ENCODE data around the gene HM13. TPM values are rescaled to one million over a fixed set of nuclear protein-coding genes. Genes with fewer than 3 reads are reported as not detected.
"Not testable (repeated sequence)": the region's sequence is repeated elsewhere in the genome, so short reads cannot be mapped to it uniquely, and the experiment has no call there.

Gene HM13
- total RNA-seq, 1 experiment from 2014 or later, result 103 TPM

DNA sequence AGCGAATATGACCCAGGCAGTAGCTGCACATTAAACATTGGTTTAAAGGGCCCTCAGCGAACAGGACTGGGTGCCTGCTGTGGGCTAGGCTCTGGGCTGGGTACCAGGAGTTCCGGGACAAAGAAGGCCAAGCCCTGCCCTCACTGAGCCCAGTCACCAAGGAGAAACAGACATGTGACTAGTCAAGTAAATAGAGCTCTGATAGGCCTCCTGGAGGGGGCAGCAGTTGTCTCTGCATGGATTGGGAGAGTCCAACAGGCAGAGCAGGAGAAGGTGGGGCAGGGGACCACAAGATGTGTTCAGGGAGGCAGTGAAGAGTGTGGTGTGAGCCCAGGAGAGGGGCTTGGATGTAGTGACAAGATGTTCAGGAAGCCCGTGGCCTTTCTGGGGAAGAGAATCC lies 3.1 kb downstream of the HM13 start:
- H3K36me3 Mint-ChIP-seq, result peaks cover 3% of the 10 kb centered on the region
- peak; percentile 54 for DNase-seq (ENCODE audit: low spot score)
- POLR2A ChIA-PET, result no interaction called here
- no peaks in the 10 kb centered on the region for H3K9me3 Mint-ChIP-seq
- no peaks in the 10 kb centered on the region for H3K4me1 Mint-ChIP-seq
- no peak overlapping the region for H3K4me3 Mint-ChIP-seq
- ATAC-seq, result peak; percentile 82
- TF ChIP-seq, protein P1, sequence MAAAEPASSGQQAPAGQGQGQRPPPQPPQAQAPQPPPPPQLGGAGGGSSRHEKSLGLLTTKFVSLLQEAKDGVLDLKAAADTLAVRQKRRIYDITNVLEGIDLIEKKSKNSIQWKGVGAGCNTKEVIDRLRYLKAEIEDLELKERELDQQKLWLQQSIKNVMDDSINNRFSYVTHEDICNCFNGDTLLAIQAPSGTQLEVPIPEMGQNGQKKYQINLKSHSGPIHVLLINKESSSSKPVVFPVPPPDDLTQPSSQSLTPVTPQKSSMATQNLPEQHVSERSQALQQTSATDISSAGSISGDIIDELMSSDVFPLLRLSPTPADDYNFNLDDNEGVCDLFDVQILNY (CRISPR knock-in tag; IDR thresholded peaks at IDR 0.05), result no peak
- TF ChIP-seq ZNF232 (CRISPR knock-in tag; IDR thresholded peaks at IDR 0.05), result no peak
- TF ChIP-seq, protein P2, sequence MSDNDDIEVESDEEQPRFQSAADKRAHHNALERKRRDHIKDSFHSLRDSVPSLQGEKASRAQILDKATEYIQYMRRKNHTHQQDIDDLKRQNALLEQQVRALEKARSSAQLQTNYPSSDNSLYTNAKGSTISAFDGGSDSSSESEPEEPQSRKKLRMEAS (CRISPR knock-in tag; IDR thresholded peaks at IDR 0.05), result peak; percentile 32; the same call in 1 of the 2 replicates
- no peak for TF ChIP-seq ETV6 (CRISPR knock-in tag; IDR thresholded peaks at IDR 0.05)
- no peak for TF ChIP-seq ZNF317 (CRISPR knock-in tag; IDR thresholded peaks at IDR 0.05; ENCODE audit: borderline replicate concordance, low read depth)
- TF ChIP-seq, protein P3, sequence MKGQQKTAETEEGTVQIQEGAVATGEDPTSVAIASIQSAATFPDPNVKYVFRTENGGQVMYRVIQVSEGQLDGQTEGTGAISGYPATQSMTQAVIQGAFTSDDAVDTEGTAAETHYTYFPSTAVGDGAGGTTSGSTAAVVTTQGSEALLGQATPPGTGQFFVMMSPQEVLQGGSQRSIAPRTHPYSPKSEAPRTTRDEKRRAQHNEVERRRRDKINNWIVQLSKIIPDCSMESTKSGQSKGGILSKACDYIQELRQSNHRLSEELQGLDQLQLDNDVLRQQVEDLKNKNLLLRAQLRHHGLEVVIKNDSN (CRISPR knock-in tag; IDR thresholded peaks at IDR 0.05), result peak; percentile 68
- TF ChIP-seq, protein P4, sequence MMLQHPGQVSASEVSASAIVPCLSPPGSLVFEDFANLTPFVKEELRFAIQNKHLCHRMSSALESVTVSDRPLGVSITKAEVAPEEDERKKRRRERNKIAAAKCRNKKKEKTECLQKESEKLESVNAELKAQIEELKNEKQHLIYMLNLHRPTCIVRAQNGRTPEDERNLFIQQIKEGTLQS (CRISPR knock-in tag; conservative IDR thresholded peaks at IDR 0.05), result no peak
- TF ChIP-seq, protein P5, sequence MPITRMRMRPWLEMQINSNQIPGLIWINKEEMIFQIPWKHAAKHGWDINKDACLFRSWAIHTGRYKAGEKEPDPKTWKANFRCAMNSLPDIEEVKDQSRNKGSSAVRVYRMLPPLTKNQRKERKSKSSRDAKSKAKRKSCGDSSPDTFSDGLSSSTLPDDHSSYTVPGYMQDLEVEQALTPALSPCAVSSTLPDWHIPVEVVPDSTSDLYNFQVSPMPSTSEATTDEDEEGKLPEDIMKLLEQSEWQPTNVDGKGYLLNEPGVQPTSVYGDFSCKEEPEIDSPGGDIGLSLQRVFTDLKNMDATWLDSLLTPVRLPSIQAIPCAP (CRISPR knock-in tag; IDR thresholded peaks at IDR 0.05), result no peak
- no peak for TF ChIP-seq RELA (CRISPR knock-in tag; IDR thresholded peaks at IDR 0.05; ENCODE audit: borderline replicate concordance)
- TF ChIP-seq, protein P6, sequence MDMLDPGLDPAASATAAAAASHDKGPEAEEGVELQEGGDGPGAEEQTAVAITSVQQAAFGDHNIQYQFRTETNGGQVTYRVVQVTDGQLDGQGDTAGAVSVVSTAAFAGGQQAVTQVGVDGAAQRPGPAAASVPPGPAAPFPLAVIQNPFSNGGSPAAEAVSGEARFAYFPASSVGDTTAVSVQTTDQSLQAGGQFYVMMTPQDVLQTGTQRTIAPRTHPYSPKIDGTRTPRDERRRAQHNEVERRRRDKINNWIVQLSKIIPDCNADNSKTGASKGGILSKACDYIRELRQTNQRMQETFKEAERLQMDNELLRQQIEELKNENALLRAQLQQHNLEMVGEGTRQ (CRISPR knock-in tag; IDR thresholded peaks at IDR 0.05), result peak; percentile 50; the same call in 1 of the 2 replicates
- no peak for TF ChIP-seq SOX15 (CRISPR knock-in tag; IDR thresholded peaks at IDR 0.05)
- TF ChIP-seq, protein P7, sequence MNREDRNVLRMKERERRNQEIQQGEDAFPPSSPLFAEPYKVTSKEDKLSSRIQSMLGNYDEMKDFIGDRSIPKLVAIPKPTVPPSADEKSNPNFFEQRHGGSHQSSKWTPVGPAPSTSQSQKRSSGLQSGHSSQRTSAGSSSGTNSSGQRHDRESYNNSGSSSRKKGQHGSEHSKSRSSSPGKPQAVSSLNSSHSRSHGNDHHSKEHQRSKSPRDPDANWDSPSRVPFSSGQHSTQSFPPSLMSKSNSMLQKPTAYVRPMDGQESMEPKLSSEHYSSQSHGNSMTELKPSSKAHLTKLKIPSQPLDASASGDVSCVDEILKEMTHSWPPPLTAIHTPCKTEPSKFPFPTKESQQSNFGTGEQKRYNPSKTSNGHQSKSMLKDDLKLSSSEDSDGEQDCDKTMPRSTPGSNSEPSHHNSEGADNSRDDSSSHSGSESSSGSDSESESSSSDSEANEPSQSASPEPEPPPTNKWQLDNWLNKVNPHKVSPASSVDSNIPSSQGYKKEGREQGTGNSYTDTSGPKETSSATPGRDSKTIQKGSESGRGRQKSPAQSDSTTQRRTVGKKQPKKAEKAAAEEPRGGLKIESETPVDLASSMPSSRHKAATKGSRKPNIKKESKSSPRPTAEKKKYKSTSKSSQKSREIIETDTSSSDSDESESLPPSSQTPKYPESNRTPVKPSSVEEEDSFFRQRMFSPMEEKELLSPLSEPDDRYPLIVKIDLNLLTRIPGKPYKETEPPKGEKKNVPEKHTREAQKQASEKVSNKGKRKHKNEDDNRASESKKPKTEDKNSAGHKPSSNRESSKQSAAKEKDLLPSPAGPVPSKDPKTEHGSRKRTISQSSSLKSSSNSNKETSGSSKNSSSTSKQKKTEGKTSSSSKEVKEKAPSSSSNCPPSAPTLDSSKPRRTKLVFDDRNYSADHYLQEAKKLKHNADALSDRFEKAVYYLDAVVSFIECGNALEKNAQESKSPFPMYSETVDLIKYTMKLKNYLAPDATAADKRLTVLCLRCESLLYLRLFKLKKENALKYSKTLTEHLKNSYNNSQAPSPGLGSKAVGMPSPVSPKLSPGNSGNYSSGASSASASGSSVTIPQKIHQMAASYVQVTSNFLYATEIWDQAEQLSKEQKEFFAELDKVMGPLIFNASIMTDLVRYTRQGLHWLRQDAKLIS (CRISPR knock-in tag; IDR thresholded peaks at IDR 0.05; ENCODE audit: borderline replicate concordance), result no peak
- TF ChIP-seq, protein P8, sequence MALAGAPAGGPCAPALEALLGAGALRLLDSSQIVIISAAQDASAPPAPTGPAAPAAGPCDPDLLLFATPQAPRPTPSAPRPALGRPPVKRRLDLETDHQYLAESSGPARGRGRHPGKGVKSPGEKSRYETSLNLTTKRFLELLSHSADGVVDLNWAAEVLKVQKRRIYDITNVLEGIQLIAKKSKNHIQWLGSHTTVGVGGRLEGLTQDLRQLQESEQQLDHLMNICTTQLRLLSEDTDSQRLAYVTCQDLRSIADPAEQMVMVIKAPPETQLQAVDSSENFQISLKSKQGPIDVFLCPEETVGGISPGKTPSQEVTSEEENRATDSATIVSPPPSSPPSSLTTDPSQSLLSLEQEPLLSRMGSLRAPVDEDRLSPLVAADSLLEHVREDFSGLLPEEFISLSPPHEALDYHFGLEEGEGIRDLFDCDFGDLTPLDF (CRISPR knock-in tag; IDR thresholded peaks at IDR 0.05), result no peak
- TF ChIP-seq, protein P9, sequence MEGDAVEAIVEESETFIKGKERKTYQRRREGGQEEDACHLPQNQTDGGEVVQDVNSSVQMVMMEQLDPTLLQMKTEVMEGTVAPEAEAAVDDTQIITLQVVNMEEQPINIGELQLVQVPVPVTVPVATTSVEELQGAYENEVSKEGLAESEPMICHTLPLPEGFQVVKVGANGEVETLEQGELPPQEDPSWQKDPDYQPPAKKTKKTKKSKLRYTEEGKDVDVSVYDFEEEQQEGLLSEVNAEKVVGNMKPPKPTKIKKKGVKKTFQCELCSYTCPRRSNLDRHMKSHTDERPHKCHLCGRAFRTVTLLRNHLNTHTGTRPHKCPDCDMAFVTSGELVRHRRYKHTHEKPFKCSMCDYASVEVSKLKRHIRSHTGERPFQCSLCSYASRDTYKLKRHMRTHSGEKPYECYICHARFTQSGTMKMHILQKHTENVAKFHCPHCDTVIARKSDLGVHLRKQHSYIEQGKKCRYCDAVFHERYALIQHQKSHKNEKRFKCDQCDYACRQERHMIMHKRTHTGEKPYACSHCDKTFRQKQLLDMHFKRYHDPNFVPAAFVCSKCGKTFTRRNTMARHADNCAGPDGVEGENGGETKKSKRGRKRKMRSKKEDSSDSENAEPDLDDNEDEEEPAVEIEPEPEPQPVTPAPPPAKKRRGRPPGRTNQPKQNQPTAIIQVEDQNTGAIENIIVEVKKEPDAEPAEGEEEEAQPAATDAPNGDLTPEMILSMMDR (IDR thresholded peaks at IDR 0.05), result no peak
- TF ChIP-seq, protein P10, sequence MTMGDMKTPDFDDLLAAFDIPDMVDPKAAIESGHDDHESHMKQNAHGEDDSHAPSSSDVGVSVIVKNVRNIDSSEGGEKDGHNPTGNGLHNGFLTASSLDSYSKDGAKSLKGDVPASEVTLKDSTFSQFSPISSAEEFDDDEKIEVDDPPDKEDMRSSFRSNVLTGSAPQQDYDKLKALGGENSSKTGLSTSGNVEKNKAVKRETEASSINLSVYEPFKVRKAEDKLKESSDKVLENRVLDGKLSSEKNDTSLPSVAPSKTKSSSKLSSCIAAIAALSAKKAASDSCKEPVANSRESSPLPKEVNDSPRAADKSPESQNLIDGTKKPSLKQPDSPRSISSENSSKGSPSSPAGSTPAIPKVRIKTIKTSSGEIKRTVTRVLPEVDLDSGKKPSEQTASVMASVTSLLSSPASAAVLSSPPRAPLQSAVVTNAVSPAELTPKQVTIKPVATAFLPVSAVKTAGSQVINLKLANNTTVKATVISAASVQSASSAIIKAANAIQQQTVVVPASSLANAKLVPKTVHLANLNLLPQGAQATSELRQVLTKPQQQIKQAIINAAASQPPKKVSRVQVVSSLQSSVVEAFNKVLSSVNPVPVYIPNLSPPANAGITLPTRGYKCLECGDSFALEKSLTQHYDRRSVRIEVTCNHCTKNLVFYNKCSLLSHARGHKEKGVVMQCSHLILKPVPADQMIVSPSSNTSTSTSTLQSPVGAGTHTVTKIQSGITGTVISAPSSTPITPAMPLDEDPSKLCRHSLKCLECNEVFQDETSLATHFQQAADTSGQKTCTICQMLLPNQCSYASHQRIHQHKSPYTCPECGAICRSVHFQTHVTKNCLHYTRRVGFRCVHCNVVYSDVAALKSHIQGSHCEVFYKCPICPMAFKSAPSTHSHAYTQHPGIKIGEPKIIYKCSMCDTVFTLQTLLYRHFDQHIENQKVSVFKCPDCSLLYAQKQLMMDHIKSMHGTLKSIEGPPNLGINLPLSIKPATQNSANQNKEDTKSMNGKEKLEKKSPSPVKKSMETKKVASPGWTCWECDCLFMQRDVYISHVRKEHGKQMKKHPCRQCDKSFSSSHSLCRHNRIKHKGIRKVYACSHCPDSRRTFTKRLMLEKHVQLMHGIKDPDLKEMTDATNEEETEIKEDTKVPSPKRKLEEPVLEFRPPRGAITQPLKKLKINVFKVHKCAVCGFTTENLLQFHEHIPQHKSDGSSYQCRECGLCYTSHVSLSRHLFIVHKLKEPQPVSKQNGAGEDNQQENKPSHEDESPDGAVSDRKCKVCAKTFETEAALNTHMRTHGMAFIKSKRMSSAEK (CRISPR knock-in tag; IDR thresholded peaks at IDR 0.05; ENCODE audit: borderline replicate concordance), result no peak
- TF ChIP-seq ATF1 (CRISPR knock-in tag; IDR thresholded peaks at IDR 0.05), result no peak
- no peaks in the 10 kb centered on the region for H3K27me3 Mint-ChIP-seq (ENCODE audit: low read depth)
- CTCF ChIA-PET, result interaction anchor here (0.6 to 1.6 kb wide), 9 partner anchors 8 to 207 kb away, joined by 3 to 10 read pairs (median 4); no protein-coding TSS in a partner anchor
- H3K27ac Mint-ChIP-seq, result no peak overlapping the region

DNA sequence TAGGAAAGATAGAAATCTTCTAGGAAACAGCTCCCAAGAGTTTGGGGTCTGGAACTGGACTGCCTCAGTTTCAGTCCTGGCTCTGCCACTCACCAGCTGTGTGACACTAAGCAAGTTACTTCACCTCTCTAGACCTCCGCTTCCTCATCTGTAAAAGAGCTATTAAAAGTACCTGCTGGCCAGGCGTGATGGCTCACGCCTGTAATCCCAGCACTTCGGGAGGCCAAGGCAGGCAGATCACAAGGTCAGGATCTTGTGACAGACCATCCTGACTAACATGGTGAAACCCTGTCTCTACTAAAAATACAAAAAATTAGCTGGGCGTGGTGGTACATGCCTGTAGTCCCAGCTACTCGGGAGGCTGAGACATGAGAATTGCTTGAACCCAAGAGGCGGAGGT lies 7.0 kb downstream of the HM13 start:
- not testable (repeated sequence) for H3K4me1 Mint-ChIP-seq; DNase-seq (ENCODE audit: low spot score); H3K27ac Mint-ChIP-seq; ATAC-seq; H3K36me3 Mint-ChIP-seq; H3K4me3 Mint-ChIP-seq; H3K9me3 Mint-ChIP-seq; H3K27me3 Mint-ChIP-seq (ENCODE audit: low read depth)
- POLR2A ChIA-PET, result interaction anchor here (0.6 to 0.7 kb wide), 2 partner anchors 39 to 537 kb away, joined by 3 read pairs; no protein-coding TSS in a partner anchor
- CTCF ChIA-PET, result interaction anchor here (1.0 to 3.9 kb wide), 5 partner anchors 18 to 92 kb away, joined by 4 to 15 read pairs (median 10); no protein-coding TSS in a partner anchor

Data from WTC11 (cell line).